IPS-15b (cell line): ENCODE results near the gene C1GALT1.
"Not testable (repeated sequence)": the region's sequence is repeated elsewhere in the genome, so short reads cannot be mapped to it uniquely, and the experiment has no call there.

Experiments
- H3K27me3 ChIP-seq: one replicate; pipeline ENCODE4 v1.6.1; 2013; ENCODE audit warnings: low read length; ENCODE audit not compliant: control insufficient read depth, insufficient read depth
- H3K36me3 ChIP-seq: one replicate; pipeline ENCODE4 v1.6.1; 2013; ENCODE audit warnings: low read length; ENCODE audit not compliant: control insufficient read depth, insufficient read depth
- H3K4me1 ChIP-seq: one replicate; pipeline ENCODE4 v1.6.1; 2013; ENCODE audit warnings: mild to moderate bottlenecking, low read length; ENCODE audit not compliant: control insufficient read depth, insufficient read depth
- H3K4me3 ChIP-seq: one replicate; pipeline ENCODE4 v1.5.1; 2013; ENCODE audit warnings: low read depth, low read length
- H3K9ac ChIP-seq: one replicate; pipeline ENCODE4 v1.6.1; 2013; ENCODE audit warnings: low read depth, mild to moderate bottlenecking, low read length
- H3K9me3 ChIP-seq: one replicate; pipeline ENCODE4 v1.6.1; 2013; ENCODE audit warnings: mild to moderate bottlenecking, low read length; ENCODE audit not compliant: control insufficient read depth, insufficient read depth

Gene C1GALT1

DNA sequence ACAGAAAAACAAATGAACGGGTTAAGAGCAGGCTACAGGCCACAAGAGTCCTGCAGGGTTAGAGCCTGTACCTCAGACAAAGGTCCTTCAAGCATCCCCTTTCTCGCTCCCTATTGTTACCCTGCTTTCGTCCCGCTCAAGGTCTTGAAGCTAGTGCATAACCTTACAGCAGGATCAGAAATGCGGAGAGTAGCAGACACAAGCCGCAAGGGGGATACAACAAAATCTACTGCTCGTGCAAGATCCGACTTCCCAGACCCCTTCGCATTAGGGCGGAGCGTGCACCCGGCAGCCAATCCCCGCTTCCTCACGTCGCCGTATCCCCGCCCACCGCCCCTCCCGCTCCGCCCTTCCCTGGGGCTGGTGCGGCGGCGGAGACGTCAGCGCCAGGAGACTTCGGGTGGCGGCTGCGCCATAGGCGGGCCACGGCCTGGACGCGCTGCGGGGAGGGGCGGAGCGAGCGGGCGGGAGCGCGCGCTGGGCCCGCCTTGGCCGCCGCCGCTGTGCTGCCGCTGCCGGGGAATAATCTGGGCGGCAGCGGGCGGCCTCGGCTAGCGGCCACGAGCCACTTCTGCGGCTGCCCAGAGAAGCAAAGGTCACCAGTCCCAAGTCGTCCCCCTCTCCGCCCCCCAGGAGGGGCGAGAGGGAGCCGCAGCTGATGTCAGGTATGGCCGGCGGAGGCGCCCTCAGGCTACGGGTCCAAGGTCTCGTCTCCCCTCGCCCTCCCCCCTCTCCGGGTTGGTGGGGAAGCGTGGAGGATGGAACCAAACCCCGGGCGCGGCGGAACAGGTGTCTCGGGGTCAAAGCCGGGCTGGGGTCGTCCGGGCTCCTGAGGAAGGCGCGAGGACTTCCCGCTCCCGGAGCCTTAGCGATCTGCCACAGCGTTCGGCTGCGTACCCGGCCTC, at the start of gene C1GALT1:
C1GALT1 (plus strand) TSS at position 389 of the 905 bp plus-strand sequence. CDS start 51,776 bp downstream, outside the sequence.
- peak within 1 kb of the TSS; percentile 93 for H3K4me3 ChIP-seq
- H3K9ac ChIP-seq: peak within 1 kb of the TSS; percentile 93
- peaks cover 29% of the 10 kb centered on the region for H3K4me1 ChIP-seq

DNA sequence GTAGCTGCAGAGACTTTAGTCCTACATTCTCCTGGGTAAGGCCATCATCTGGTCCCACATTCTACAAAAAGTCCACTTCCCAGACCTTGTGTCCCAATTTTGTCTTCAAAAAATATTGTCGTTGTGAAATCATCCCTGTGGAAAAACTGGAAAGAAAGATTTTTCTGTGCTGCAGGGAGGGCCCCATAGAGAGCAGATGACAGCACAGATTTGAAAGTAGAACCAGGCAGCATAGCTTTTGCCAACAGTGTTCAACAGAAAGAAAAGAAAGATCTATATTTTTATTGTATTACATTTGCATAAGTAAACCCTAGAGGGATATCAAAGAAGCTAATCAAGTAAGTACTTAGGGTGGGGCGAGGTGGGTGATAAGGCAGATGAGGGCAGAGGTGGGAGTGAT, 48.3 kb upstream of the C1GALT1 start:
- no peaks in the 10 kb centered on the region for H3K36me3 ChIP-seq
- H3K27me3 ChIP-seq: no peaks in the 10 kb centered on the region

More for the DNA sequence above, at the start of gene C1GALT1:
- Histone ChIP-seq H3K9me3 (no peaks in the 10 kb centered on the region), H3K27me3 (no peaks in the 10 kb centered on the region), H3K36me3 (no peaks in the 10 kb centered on the region)

DNA sequence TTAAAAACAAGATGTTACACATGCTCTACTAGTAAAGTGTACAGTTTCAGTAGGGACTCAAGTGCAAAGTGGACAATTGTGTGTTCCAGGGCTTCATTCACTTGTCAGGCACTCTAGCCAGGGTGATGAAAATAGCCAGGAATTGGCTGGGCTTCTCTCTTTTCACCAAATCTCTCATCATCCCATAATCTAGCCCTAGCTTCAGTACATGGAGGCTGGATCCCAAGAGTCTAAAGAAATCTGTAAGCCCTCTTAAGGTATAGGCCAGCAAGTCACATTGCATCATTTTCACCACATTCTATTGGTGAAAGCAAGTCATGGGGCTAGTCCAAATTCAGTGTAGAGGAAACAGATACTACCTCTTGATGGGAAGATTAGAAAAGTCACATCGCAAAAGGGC, 47.3 kb upstream of the C1GALT1 start:
- Histone ChIP-seq H3K4me1 (peaks cover 11% of the 10 kb centered on the region), H3K9ac (no peak overlapping the region), H3K9me3 (no peaks in the 10 kb centered on the region), H3K27me3 (no peaks in the 10 kb centered on the region), H3K36me3 (no peaks in the 10 kb centered on the region), H3K4me3 (no peak overlapping the region)

More for the DNA sequence above, 48.3 kb upstream of the C1GALT1 start:
- Histone ChIP-seq H3K9me3 (no peaks in the 10 kb centered on the region), H3K4me1 (peaks cover 11% of the 10 kb centered on the region), H3K4me3 (no peak overlapping the region), H3K9ac (no peak overlapping the region)

DNA sequence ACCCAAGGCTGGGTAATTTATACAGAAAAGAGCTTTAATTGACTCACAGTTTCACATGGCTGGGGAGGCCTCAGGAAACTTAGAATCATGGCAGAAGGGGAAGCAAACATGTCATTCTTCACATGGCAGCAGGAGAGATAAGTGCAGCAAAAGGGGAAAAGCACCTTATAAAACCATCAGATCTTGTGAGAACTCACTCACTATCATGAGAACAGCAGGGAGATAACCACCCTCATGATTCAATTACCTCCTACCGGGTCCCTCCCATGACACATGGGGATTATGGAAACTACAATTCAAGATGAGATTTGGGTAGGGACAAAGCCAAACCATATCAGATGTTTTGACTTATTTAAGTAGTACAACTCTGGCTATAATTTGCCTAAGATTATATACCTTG, 46.4 kb upstream of the C1GALT1 start:
- not testable (repeated sequence) for H3K9me3 ChIP-seq, H3K36me3 ChIP-seq, H3K4me3 ChIP-seq, H3K9ac ChIP-seq, H3K27me3 ChIP-seq
- peaks cover 11% of the 10 kb centered on the region for H3K4me1 ChIP-seq

DNA sequence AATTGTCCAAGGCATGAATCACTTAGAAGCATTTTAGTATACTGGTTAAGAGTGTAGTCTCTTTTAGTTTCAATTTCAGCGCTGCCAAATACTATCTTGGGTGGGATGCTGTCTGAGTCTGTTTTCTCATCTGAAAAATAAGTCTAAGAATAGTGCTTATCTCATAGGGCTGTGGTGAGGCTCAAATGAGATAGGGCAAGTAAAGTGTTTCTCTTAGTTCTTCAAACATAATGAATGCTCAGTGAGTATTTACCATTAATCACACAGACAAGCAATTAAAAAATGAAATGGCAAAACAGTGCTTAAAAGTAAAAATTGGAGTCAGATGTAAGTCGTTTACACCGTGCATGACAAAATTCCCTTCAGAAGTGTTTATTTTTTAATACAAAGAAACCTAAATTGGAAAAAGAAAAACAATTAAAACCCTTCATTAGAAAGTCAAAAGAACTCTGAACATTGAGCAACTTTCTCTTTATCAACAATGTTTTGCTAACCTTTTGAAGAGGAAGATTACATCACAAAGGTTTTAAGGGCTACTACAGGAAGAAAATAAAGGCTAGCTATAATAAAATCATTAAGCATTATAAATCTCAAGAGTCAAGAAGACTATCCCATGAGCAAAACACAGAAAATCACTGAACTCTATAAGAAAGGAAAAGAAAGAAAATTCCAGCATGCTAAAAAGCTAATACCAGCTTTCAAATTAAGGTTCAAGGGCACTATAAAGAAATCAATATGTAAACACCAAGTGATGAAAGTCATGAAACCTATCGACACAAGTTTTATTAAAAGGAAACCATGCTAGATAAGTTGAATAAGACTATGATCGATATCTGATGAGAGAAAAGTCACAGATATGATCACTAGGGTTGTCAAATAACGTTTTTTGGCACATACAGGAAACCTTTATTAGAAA, 45.6 kb upstream of the C1GALT1 start:
- H3K27me3 ChIP-seq: no peaks in the 10 kb centered on the region
- H3K9me3 ChIP-seq: no peaks in the 10 kb centered on the region
- peaks cover 11% of the 10 kb centered on the region for H3K4me1 ChIP-seq
- H3K4me3 ChIP-seq: no peak overlapping the region
- H3K36me3 ChIP-seq: no peaks in the 10 kb centered on the region
- H3K9ac ChIP-seq: no peak overlapping the region

DNA sequence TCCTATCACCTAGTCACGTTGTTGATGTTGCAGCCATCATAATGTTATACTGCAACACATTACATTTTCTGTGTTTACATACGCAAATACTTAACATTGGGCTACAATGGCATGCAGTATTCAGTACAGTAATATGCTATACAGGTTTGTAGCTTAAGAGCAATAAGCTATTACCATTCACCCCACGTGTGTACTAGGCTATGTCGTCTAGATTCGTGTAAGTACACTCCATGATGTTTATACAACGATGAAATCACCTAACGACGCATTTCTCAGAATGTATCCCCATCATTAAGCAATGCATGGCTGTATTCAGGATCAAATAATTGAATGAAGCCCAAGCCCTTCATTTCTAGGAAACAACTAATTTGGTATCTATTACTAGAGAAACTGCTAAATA, 43.4 kb upstream of the C1GALT1 start:
- H3K36me3 ChIP-seq: no peaks in the 10 kb centered on the region
- H3K4me3 ChIP-seq: no peak overlapping the region
- H3K4me1 ChIP-seq: peaks cover 11% of the 10 kb centered on the region
- no peak overlapping the region for H3K9ac ChIP-seq
- no peaks in the 10 kb centered on the region for H3K9me3 ChIP-seq
- no peaks in the 10 kb centered on the region for H3K27me3 ChIP-seq

DNA sequence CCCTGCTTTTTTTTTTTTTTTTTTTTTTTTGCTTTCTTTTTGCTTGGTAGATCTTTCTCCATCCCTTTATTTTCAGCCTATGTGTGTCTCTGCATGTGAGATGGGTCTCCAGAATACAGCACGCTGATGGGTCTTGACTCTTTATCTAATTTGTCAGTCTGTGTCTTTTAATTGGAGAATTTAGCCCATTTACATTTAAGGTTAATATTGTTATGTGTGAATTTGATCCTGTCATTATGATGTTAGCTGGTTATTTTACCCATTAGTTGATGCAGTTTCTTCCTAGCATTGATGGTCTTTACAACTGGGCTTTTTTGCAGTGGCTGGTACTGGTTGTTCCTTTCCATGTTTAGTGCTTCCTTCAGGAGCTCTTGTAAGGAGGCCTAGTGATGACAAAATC, 38.9 kb upstream of the C1GALT1 start:
- H3K4me3 ChIP-seq, H3K36me3 ChIP-seq, H3K9me3 ChIP-seq, H3K9ac ChIP-seq, H3K4me1 ChIP-seq, H3K27me3 ChIP-seq: not testable (repeated sequence)

DNA sequence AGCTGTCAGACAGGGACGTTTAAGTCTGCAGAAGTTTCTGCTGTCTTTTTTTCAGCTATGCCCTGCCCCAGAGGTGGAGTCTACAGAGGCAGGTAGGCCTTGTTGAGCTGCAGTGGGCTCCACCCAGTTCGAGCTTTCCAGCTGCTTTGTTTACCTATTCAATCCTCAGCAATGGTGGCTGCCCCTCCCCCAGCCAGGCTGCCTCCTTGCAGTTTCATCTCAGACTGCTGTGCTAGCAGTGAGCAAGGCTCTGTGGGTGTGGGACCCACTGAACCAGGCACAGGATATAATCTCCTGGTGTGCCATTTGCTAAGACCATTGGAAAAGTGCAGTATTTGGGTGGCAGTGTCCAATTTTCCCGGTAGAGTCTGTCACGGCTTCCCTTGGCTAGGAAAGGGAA, 37.2 kb upstream of the C1GALT1 start:
- H3K27me3 ChIP-seq, H3K9ac ChIP-seq, H3K9me3 ChIP-seq, H3K4me1 ChIP-seq, H3K4me3 ChIP-seq, H3K36me3 ChIP-seq: not testable (repeated sequence)

DNA sequence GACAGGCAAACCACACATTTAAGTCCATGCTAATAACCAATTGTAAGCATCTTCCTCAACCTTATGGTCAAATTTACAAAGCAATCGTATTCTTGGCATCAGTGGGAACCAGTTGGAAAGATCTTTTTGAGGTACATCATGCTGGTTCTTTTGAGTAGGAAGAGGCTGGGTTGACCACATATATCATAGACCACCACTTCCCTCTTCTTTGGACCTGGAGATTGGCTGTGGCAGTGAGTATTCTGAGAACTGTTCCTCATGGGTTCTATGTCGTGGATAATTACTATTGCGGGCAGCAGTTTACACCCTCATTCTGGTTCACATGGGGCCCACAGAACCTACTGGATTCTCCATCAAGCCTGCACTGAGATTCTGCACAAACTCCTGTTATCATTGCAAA, 35.5 kb upstream of the C1GALT1 start:
- Histone ChIP-seq H3K4me3 (no peak overlapping the region), H3K27me3 (no peaks in the 10 kb centered on the region), H3K4me1 (no peaks in the 10 kb centered on the region), H3K9me3 (peaks cover 9% of the 10 kb centered on the region), H3K9ac (no peak overlapping the region), H3K36me3 (no peaks in the 10 kb centered on the region)

DNA sequence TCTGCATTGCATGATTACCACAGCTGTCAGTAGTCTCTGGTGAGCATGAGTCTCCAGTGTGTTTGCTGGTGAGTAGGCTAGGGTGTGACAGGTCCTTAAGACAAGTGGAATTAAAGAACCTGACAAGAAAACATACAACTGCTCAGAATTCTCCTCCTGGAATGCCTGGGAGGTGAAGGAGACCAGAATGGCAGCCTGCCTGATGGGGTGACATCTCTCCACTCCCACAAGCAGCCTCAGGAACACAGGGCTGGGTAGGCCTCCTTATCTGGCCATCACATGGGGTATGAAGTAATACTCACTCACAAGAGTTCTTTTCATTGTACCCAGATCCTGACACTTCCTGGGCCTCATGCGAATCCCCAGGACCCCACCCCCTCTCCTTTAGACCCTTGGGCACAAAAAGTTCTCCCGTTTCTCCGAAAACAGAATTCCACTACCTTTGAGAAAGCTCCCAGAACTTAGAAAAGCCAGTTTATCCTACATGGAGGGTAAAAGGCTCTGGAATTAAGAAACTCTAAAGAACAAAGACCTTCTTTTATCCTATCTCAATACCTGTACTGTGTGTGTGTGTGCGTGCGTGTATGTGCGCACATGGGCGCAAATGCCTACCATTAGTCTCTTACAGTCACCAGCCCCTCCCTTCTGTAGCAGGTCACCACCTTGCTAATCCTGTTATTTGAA, 33.4 kb upstream of the C1GALT1 start:
- Histone ChIP-seq H3K36me3 (no peaks in the 10 kb centered on the region), H3K4me1 (no peaks in the 10 kb centered on the region), H3K9me3 (peaks cover 14% of the 10 kb centered on the region), H3K4me3 (no peak overlapping the region), H3K27me3 (no peaks in the 10 kb centered on the region), H3K9ac (no peak overlapping the region)

DNA sequence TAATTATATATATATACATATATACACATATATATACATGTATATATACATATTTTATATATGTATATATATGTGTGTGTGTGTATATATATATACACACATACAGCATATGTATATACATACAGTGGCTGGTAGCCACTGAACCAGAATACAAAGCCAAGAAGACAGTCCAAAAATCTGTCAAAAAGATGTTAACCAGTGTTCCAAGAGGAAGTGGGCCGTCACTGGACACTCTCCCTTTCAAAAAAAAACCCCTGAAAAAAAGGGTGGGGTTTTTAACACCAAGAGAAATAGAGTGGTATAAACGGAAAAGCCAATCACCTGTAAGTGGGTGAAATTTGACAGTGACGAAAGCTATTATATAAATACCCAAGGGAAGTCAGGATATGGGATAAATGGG, 31.1 kb upstream of the C1GALT1 start:
- Histone ChIP-seq H3K4me3 (no peak overlapping the region), H3K27me3 (no peaks in the 10 kb centered on the region), H3K36me3 (no peaks in the 10 kb centered on the region), H3K9ac (no peak overlapping the region), H3K4me1 (no peaks in the 10 kb centered on the region), H3K9me3 (peaks cover 12% of the 10 kb centered on the region)
